Gastroesophageal sphincter (tissue), 3 donors: Measurements from ENCODE around the gene RCCD1.

Experiments
- POLR2A ChIP-seq, 2 donors: fragments of 450-650 bp; IDR thresholded peaks; one replicate each; pipeline ENCODE4 v1.6.1; 2017; ENCODE audit warnings: antibody characterized with exemption in 2 of 2, mild to moderate bottlenecking in 2 of 2, moderate library complexity in 1 of 2
- POLR2AphosphoS5 ChIP-seq: sonication (generic); formaldehyde crosslinking; IDR thresholded peaks from one replicate; pipeline ENCODE4 v1.6.1; 2017; ENCODE audit warnings: antibody characterized with exemption
- TF ChIP-seq, protein P1 (sequence below), 4 experiments: fragments of 200-600 bp in 2 of 4; fragments of 450-650 bp in 2 of 4; sonication (generic) in 1 of 4; IDR thresholded peaks; one replicate each; pipeline ENCODE4 v1.5.1; 2017 to 2019; ENCODE audit warnings: antibody characterized with exemption in 4 of 4, mild to moderate bottlenecking in 2 of 4, moderate library complexity in 2 of 4

DNA sequence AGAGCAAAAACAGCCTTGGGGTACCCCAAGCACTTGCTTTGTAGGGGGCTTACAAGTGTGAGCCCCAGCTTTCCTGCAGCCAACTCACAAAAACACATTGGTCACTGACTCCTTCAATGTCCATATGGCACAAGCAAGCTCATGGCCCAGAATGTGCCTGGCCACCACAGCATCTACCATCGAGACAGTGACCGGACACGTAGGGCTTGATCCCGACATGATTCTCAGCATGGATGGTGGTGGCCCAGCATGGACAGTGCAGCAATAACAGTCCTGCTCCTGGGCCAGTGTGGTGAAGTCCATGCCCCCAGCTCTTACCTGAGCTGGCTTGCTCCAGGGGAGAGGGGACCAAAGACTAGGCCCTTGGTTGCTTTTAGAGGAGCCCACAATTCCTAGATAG, 13.6 kb upstream of the RCCD1 start:
- TF ChIP-seq, protein P1, sequence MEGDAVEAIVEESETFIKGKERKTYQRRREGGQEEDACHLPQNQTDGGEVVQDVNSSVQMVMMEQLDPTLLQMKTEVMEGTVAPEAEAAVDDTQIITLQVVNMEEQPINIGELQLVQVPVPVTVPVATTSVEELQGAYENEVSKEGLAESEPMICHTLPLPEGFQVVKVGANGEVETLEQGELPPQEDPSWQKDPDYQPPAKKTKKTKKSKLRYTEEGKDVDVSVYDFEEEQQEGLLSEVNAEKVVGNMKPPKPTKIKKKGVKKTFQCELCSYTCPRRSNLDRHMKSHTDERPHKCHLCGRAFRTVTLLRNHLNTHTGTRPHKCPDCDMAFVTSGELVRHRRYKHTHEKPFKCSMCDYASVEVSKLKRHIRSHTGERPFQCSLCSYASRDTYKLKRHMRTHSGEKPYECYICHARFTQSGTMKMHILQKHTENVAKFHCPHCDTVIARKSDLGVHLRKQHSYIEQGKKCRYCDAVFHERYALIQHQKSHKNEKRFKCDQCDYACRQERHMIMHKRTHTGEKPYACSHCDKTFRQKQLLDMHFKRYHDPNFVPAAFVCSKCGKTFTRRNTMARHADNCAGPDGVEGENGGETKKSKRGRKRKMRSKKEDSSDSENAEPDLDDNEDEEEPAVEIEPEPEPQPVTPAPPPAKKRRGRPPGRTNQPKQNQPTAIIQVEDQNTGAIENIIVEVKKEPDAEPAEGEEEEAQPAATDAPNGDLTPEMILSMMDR (IDR thresholded peaks at IDR 0.05) = no peak
- TF ChIP-seq POLR2AphosphoS5 (no peak), POLR2A (IDR thresholded peaks at IDR 0.05) (no peak)
